HK-2 (cell line): ENCODE results near the gene SPINK7.
"Not testable (repeated sequence)": the region's sequence is repeated elsewhere in the genome, so short reads cannot be mapped to it uniquely, and the experiment has no call there.

Experiments used
- DNase-seq: peaks from one replicate; pipeline ENCODE4 v3.0.0-alpha.2; 2018; ENCODE audit not compliant: unreplicated experiment

The SPINK7 gene

DNA sequence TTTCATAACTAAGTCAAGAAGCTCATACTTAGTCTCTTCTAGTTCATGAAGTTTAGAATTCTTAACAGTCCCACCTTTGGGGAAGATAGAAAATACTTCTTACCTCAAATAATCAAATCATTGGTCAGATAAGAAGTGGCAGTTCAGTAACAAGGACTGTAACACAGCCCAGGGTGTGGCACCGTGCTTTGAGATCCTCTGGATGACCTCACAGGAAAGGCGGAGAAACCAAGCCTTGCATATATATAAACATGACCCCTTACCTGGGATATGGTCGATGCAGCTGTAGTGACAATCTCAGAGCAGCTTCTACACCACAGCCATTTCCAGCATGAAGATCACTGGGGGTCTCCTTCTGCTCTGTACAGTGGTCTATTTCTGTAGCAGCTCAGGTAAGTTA is at the start of gene SPINK7:
SPINK7 (plus strand) TSS at position 271 of the 400 bp plus-strand sequence; CDS start at position 332, 61 bp downstream.
- no peak for DNase-seq

DNA sequence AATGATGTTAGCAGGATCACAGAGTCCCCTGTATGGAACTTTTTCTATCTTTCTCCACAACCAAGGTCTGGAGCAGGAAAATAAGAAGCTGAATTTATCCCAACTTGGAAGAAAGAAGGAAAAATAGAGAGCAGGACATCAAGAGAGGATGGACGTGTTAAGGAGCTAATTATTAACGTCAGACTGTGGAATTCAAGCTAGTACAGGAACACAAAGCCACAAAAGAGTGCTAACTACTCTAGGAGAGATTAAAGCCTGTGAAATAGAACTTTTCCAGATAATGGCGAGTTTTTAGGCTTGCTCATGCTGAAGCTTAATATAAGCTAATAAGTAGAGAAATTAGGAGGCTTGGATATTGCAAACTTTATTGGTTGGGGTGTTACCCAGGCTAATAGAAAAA is 44.3 kb upstream of the SPINK7 start:
- no peak for DNase-seq

DNA sequence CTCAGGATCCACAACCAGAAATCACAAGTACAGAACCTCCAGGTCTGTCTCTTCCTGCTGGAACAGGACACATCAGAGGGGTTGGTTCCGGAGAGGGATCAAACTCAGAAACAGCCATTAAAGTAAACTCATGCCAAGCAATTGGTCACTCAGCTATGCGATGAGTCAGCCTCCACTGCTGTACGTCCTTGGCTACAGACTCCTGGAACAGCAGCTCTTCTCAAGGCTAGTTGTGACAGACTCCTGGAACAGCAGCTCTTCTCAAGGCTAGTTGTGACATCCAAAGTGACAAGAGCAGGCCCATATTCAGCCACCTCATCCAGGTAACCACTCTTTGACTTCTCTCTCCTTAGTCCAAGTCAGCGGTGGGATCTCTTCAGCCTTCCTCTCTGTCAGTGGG is 43.7 kb upstream of the SPINK7 start, which contains the start of gene SPINK13:
SPINK13 (plus strand) TSS at position 229 of the 400 bp plus-strand sequence. CDS start 1,279 bp downstream, outside the sequence.
- DNase-seq = peak; percentile 36

DNA sequence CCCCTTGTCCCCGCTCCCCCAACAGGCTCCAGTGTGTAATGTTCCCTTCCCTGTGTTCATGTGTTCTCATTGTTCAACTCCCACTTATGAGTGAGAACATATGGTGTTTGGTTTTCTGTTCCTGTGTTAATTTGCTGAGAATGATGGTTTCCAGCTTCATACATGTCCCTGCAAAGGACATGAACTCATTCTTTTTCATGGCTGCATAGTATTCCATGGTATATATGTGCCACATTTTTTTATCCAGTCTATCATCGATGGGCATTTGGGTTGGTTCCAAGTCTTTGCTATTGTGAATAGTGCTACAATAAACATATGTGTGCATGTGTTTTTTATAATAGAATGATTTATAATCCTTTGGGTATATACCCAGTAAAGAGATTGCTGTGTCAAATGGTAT is 37.1 kb upstream of the SPINK7 start:
- not testable (repeated sequence) for DNase-seq

DNA sequence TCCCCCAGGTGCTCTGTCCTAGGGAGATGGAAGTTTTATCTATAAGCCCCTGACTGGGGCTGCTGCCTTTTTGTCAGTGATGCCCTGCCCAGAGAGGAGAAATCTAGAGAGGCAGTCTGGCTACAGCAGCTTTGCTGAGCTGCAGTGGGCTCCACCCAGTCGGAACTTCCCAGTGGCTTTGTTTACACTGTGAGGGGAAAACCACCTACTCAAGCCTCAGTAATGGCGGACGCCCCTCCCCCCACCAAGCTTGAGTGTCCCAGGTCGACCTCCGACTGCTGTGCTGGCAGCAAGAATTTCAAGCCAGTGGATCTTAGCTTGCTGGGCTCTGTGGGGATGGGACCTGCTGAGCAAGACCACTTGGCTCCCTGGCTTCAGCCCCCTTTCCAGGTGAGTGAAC is 31.3 kb upstream of the SPINK7 start:
- DNase-seq = peak; percentile 20

DNA sequence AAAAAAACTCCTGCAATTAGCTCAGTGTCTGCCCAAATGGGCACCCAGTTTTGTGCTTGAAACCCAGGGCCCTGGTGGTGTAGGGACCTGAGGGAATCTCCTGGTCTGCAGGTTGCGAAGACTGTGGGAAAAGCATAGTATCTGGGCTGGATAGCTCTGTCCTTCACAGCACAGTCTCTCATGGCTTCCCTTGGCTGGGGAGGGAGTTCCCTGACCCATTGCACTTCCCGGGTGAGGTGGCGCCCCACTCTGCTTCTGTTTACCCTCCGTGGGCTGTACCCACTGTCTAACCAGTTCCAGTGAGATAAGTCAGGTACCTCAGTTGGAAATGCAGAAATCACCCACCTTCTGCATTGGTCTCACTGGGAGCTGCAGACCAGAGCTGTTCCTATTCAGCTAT is 30.9 kb upstream of the SPINK7 start:
- not testable (repeated sequence) for DNase-seq

DNA sequence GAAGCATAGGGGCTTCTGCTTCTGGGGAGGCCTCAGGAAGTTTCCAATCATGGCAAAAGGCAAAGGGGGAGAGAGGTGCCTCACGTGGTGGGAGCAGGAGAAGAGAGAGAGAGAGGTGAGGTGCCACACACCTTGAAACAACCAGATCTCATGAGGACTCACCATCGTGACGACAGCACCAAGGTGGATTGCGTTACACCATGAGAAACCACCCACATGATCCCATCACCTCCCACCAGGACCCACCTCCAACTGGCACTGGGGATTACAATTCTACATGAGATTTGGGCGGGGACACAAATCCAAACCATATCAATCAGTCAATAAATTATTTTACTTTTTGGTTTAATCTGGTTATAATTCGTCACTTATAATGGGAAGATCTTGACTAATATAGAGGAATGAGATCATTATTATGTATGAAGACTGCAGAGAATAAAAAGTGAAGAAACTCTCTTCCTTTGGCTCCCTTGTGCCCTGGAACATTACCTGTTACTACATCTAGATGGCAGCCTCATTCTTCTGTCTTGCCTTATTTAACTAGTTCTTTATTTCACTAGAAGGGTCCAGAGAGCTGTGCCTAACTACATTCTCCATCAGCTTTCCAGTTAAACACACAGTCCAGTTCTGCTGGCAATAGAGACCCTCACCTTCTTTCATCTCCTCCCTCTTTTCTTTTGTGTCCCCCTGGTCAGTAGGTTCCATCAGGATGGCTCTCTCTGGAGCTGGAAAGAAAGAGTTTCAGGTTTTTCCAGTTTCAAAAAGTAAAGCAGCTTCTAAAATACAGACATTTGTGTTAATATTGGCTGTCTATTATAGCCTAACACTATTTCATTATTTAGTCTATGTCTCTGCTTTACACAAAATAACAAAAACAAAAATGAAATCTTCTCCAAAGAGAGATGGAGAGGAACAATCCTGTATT is 21.7 kb upstream of the SPINK7 start:
- DNase-seq = no peak

DNA sequence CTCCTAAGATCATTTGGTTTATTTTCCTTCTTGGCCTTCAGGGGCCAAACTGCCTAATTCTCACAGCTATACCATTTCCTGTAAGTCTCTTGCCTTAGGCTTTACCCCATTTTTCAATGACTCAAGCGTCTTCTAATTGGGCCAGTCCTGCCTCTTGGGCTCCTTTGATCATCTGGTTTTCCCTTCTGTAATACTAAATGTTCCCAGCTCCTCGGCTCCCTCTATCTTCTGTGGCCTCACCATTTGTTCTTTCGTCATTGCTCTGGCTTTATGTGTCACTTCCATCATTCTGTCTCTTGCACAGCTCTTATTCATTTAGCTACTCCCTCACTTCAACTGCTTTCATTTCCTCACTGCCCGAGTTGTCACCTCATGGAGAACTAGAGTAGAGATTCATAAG is 14.5 kb upstream of the SPINK7 start:
- DNase-seq = no peak

DNA sequence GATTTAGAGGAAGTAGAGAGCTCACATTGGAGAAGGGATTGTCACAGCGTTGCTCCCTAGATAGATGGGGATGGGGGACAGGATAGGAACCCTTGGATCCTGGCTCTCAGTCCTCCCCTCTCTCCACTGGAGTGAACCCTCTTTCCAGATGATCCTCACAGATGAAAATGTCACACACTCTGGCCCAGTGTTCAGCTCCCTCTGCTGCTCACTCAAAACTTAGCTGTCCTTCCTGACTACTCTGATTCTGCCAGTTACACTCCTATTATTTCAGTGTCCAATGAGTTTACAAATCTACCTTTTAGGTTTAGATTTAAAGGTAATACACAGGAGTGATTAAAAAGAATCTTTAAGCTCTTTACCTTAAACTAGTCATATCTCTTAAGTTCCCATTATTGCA is 5.8 kb upstream of the SPINK7 start:
- DNase-seq = no peak

DNA sequence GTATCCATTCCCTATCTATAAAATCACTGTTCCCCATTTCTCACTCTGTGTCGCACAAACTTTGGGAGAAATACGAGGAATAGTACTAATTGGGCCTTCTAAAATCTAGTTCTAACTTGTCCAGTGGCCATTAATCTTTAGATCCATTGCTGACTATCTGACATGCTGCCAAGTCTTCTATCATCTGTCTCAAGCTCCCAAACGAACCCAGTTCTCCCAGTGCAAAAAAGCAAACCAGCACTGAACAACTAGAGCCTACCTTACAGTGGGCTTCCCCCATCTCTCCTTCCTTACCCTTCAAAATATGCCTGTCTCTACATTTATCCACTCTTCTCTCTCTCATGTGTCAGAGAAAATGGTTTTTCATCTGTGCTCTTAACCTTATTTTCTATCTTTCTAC is 3.2 kb upstream of the SPINK7 start:
- no peak for DNase-seq

DNA sequence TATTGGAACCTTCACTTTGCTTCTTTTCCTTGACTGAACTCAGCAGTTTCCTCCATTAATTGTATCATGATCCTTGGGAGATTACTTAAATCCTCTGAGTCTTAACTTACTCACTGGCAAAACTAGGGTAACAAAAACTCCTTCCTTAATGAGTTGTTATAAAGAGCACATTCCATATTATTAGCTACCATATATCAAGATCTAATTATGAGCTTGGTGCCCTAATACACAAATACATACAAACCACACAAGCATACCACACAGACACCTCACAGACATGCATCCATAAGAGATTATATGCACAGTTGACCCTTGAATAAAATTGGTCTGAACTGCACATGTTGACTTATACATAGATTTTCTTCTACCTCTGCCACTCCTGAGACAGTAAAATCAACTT is 2.5 kb upstream of the SPINK7 start:
- no peak for DNase-seq

DNA sequence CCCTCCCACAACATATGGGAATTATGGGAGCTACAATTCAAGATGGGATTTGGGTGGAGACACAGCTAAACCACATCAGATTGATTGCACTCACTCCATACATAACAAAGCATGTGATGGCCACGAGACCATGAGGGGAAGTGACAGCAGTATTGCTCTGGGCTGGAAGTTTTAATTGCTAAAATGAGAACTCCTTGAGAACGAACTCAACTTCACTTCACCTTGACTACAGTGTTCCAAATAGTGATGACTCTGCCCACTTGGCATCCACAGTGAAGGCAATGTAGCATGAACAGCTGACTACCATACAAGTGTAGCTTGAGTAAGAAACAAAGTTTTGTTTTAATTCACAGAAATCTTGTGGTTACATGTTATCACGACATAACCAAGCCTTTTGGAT is 739 bp upstream of the SPINK7 start:
- no peak for DNase-seq

DNA sequence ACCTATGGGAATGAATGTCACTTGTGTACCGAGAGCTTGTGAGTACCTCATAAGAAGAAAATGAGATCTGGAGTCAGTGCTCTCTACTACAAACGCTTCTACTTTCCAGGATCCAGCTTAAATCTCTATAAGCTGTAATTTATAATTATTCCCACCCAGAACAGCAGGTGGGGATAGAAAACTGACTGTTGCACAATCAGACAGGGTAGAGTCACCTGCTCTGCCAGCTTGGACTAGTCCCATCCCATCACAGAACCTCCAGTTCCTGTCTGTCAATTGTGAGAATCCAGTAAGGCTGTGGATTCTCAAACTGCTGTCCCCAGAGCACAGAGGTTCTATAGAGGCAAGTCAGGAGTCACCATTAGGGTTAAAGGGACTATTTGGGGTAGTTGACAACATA is 2.0 kb downstream of the SPINK7 start:
- no peak for DNase-seq

DNA sequence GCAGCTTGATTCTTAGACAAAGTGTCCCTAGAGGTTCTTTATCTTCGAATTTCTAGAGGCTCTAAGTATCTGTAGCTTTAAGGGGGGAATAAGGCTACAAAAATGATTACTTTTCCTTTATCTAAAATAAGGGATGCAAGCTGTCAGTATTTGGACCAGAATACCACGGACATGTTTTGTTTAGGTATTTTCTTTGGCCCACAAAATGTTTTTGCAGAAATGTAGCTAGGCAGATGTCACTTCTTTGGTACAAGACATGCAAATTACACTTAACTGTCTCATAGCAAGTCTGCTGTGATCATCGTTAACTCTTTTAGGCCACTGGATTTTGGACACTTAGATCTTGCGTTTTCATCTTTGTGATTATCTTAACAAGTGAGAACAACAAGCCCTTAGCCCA is 2.5 kb downstream of the SPINK7 start:
- no peak for DNase-seq

DNA sequence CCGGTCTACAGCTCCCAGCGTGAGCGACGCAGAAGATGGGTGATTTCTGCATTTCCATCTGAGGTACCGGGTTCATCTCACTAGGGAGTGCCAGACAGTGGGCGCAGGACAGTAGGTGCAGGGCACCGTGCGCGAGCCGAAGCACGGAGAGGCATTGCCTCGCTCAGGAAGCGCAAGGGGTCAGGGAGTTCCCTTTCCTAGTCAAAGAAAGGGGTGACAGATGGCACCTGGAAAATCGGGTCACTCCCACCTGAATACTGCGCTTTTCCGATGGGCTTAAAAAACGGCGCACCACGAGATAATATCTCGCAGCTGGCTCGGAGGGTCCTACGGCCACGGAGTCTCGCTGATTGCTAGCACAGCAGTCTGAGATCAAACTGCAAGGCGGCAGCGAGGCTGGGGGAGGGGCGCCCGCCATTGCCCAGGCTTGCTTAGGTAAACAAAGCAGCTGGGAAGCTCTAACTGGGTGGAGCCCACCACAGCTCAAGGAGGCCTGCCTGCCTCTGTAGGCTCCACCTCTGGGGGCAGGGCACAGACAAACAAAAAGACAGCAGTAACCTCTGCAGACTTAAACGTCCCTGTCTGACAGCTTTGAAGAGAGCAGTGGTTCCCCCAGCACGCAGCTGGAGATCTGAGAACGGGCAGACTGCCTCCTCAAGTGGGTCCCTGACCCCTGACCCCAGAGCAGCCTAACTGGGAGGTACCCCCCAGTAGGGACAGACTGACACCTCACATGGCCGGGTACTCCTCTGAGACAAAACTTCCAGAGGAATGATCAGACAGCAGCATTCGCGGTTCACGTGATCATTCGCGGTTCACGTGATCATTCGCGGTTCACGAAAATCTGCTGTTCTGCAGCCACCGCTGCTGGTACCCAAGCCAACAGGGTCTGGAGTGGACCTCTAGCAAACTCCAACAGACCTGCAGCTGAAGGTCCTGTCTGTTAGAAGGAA is 8.1 kb downstream of the SPINK7 start:
- not testable (repeated sequence) for DNase-seq

DNA sequence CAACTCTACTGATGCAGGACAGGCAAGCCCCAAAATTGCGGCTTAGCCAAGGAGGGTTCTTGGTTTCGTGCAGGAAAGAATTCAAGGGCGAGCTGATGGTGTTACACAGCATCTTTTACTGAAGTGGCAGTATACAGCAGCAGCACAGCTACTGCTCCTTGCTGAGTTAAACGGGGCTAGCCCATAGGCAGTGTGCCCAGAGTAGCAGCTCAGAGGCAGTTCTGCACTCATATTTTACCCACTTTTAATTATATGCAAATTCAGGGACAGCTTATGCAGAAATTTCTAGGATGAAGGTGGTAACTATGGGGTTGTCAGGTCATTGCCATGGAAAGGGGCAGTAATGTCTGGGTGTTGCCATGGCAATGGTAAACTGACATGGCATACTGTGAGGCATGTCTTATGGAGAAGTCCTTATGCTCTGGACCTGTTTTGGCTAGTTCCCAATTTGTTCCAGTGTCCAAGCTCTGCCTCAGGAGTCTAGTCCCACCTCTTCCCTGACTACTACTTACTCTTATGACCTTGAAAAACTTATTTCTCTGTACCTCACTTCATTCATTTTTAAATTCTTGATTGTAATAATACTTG is 21.1 kb downstream of the SPINK7 start:
- DNase-seq = no peak

DNA sequence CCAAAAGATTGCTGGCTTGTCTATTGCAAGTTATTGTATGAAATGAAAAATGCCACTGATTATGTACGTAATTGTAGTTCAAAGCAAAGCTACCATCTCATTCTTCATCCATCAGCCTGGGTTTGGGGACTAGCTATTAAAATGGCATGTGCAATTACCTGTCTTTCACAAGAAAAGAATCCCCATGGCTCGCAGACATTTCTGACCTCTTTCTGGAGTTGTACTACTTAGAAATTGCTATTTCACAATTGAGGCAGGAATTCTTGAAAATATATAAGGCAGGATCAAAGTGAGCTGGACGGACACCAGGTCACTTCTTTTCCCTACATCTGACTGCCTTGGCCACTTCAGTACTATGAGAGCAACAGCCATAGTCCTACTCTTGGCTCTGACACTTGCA is 23.0 kb downstream of the SPINK7 start, which contains the start of gene SPINK9:
SPINK9 (plus strand) TSS at position 301 of the 400 bp plus-strand sequence; CDS start at position 356, 55 bp downstream.
- DNase-seq = no peak

DNA sequence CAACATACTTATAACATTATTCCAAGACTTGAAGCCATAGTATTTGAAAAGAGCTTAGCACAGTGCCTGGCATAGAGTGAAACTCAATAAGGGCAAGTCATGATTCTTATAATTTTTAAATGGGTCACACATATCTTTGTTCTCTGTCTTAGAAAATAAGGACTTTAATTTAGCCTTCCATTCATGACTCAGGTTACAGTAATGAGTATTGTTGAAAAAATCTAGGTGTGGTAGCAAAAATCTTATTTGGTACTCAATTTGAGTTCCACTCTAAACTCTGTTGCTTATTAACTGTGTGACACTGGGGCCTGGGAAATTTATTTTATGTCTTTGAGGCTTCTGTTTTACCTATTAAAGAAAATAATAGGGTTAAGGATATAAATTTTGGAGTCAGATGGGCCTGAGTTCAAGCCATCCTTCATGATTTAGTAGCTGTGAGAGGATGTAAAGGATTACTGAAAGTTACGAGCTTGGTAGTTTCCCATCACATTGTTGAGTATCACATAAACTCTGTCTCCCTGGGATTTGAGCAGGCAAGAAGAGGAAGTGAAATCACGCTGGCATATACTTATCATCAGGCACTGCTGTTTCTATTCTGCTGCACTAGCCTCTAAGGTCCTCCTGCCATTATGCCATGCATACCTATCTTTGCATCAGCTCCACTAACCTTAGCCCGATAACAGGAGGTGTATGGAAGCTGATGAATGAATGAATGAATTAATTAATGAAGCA is 24.6 kb downstream of the SPINK7 start:
- no peak for DNase-seq

DNA sequence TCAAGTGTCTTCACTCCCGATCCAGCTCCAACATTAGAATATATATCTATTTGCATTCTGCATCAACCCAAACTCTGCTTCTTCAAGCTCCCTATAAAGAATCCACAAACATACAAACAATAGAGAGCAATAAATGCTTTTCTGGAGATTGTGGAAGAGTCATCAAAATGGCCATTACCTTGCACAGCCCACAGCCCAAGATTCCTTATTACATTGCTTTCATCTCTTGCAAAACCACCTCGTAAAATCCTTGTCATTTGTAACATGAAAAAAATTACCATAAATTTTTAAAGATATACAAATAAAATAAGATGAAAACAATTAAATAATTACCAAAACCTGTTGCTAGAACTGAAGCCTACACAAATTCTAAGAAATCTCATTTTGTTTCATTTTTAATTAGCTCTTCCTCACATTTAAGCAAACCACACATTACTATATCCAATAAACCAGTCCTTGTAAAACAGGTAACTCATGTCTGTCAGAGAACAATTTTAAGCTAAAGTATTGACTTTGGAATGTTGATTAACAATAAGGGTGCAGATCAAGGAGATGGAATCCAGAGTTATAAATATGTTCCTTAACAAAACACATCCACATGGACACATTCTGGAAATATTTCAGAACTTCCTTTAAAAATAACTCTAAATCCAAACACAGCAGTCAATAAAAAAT is 30.3 kb downstream of the SPINK7 start:
- no peak for DNase-seq

DNA sequence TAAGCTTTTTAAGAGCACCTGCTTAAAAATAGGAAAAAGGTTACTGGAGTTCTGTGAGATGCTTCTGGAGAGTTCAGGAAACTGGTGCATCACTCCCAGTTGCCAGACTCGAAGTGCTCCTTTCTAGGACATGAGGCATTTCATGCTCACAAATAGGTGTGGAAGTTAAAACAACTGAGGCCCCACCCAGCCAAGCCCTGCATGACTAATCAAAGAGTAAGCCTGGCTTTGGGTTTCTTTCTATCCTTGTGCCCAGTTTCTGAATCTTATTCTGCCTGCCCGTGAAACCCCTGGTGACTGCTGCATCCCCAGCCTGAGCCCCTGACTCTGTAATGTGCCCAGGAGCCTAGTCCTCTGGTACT is 30.8 kb downstream of the SPINK7 start:
- DNase-seq = no peak
